ENCODE data around the gene STPG4. TPM values are rescaled to one million over a fixed set of nuclear protein-coding genes. Genes with fewer than 3 reads are reported as not detected.

The STPG4 gene
- total RNA-seq, result 1 to 10 TPM in 1 of 4 donors, under 1 TPM in 2, not detected in 1; 0.22 to 1.1 (median 0.42) TPM

- TF ChIP-seq, protein P1, sequence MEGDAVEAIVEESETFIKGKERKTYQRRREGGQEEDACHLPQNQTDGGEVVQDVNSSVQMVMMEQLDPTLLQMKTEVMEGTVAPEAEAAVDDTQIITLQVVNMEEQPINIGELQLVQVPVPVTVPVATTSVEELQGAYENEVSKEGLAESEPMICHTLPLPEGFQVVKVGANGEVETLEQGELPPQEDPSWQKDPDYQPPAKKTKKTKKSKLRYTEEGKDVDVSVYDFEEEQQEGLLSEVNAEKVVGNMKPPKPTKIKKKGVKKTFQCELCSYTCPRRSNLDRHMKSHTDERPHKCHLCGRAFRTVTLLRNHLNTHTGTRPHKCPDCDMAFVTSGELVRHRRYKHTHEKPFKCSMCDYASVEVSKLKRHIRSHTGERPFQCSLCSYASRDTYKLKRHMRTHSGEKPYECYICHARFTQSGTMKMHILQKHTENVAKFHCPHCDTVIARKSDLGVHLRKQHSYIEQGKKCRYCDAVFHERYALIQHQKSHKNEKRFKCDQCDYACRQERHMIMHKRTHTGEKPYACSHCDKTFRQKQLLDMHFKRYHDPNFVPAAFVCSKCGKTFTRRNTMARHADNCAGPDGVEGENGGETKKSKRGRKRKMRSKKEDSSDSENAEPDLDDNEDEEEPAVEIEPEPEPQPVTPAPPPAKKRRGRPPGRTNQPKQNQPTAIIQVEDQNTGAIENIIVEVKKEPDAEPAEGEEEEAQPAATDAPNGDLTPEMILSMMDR (IDR thresholded peaks at IDR 0.05), result no peak
- TF ChIP-seq POLR2A (IDR thresholded peaks at IDR 0.05), result no peak
- Histone ChIP-seq H3K27ac (no peak within 1 kb of the TSS), H3K4me3 (replicated peaks in 1 of 3) (no peak within 1 kb of the TSS), H3K27me3 (no peaks in the 10 kb centered on the region), H3K4me1 (peaks cover 4 to 17% of the 10 kb centered on the region in 2 donors), H3K9me3 (no peaks in the 10 kb centered on the region), H3K36me3 (peaks cover 4 to 7% of the 10 kb centered on the region in 2 donors)
- DNase-seq, result no peak
- 77 to 83% methylated on average over 24 to 30 of the region's 30 CpGs for WGBS, 2 donors
- intact Hi-C loops (cut with DNase I), result no loop called here
These were observed at the start of gene STPG4 for GRCh38 chr2:47155091-47155876. STPG4 (minus strand) TSS chr2:47155308; CDS start chr2:47155251, 57 bp downstream.

DNA sequence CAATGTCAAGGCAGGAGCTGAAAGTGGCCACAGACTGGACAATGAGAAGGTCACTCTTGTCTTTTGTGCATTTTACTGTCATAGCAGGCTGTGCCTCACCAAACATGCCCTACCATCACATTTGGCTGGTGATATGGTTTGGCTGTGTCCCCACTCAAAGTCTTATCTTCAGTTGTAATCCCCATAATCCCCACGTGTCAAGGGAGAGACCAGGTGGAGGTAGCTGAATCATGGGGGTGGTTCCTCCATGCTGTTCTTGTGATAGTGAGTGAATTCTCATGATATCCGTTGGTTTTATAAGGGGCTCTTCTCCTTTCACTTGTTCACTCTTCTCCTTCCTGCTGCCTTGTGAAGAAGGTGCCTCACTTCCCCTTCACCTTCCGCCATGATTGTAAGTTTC is 49.6 kb upstream of the STPG4 start:
- no peak overlapping the region for H3K4me3 ChIP-seq (replicated peaks in 1 of 3)
- WGBS, 2 donors, result 82 to 85% methylated on average over 3 of the region's 3 CpGs
- TF ChIP-seq POLR2A (IDR thresholded peaks at IDR 0.05), result no peak
- TF ChIP-seq, protein P1 (IDR thresholded peaks at IDR 0.05), result no peak
- no peak for DNase-seq
- peaks cover 6 to 10% of the 10 kb centered on the region in 2 donors for H3K4me1 ChIP-seq
- no peaks in the 10 kb centered on the region for H3K27me3 ChIP-seq
- intact Hi-C loops (cut with DNase I), result no loop called here
- no peaks in the 10 kb centered on the region for H3K36me3 ChIP-seq
- no peaks in the 10 kb centered on the region for H3K9me3 ChIP-seq
- no peak overlapping the region for H3K27ac ChIP-seq

GRCh38 chr2:47203995-47204394 is 48.9 kb upstream of the STPG4 start:
- H3K36me3 ChIP-seq, result no peaks in the 10 kb centered on the region
- TF ChIP-seq, protein P1 (IDR thresholded peaks at IDR 0.05), result no peak
- TF ChIP-seq POLR2A (IDR thresholded peaks at IDR 0.05), result no peak
- intact Hi-C loops (cut with DNase I), result no loop called here
- no peaks in the 10 kb centered on the region for H3K9me3 ChIP-seq
- no peak overlapping the region for H3K27ac ChIP-seq
- peaks cover 6 to 9% of the 10 kb centered on the region in 2 donors for H3K4me1 ChIP-seq
- DNase-seq, result no peak
- 81 to 87% methylated on average over 4 of the region's 4 CpGs for WGBS, 2 donors
- no peak overlapping the region for H3K4me3 ChIP-seq (replicated peaks in 1 of 3)
- H3K27me3 ChIP-seq, result no peaks in the 10 kb centered on the region

- H3K36me3 ChIP-seq, result no peaks in the 10 kb centered on the region
- H3K27ac ChIP-seq, result no peak overlapping the region
- no peak for TF ChIP-seq POLR2A (IDR thresholded peaks at IDR 0.05)
- TF ChIP-seq, protein P1 (IDR thresholded peaks at IDR 0.05), result no peak
- DNase-seq, result no peak
- H3K27me3 ChIP-seq, result no peaks in the 10 kb centered on the region
- no peak overlapping the region for H3K4me3 ChIP-seq (replicated peaks in 1 of 3)
- intact Hi-C loops (cut with DNase I), result no loop called here
- H3K4me1 ChIP-seq, result no peaks in the 10 kb centered on the region
- WGBS, 2 donors, result 61 to 77% methylated on average over 2 of the region's 2 CpGs
- H3K9me3 ChIP-seq, result no peaks in the 10 kb centered on the region
These were observed 46.1 kb upstream of the STPG4 start for GRCh38 chr2:47201224-47201623.

GRCh38 chr2:47198985-47199451 is 43.9 kb upstream of the STPG4 start:
- 91 to 96% methylated on average over 3 of the region's 3 CpGs for WGBS, 2 donors
- H3K36me3 ChIP-seq, result no peaks in the 10 kb centered on the region
- no peak for DNase-seq
- no peaks in the 10 kb centered on the region for H3K9me3 ChIP-seq
- no peak overlapping the region for H3K27ac ChIP-seq
- intact Hi-C loops (cut with DNase I), result no loop called here
- H3K4me3 ChIP-seq (replicated peaks in 1 of 3), result no peak overlapping the region
- TF ChIP-seq, protein P1 (IDR thresholded peaks at IDR 0.05), result no peak
- TF ChIP-seq POLR2A (IDR thresholded peaks at IDR 0.05), result no peak
- no peaks in the 10 kb centered on the region for H3K27me3 ChIP-seq
- H3K4me1 ChIP-seq, result no peaks in the 10 kb centered on the region

All from thyroid gland (tissue), 4 donors.